Measurements from ENCODE around the gene ZNF536. TPM values are rescaled to one million over a fixed set of nuclear protein-coding genes. Genes with fewer than 3 reads are reported as not detected.

Gene ZNF536
- total RNA-seq, 3 donors from 2014 or later: 1.3 to 7.3 (median 1.3) TPM

- no peak for ATAC-seq
- Histone ChIP-seq H3K36me3 (ENCODE audit: low read depth) (no peaks in the 10 kb centered on the region), H3K9me3 (no peaks in the 10 kb centered on the region), H3K4me3 (no peak overlapping the region), H3K4me1 (ENCODE audit: low read depth) (no peaks in the 10 kb centered on the region)
- DNase-seq: no peak
- intact Hi-C loops (cut with DNase I, micrococcal nuclease): no loop called here
- TF ChIP-seq CTCF (IDR thresholded peaks at IDR 0.05): no peak
Observed at GRCh38 chr19:30367006-30367405, 5.2 kb upstream of the ZNF536 start.

DNA sequence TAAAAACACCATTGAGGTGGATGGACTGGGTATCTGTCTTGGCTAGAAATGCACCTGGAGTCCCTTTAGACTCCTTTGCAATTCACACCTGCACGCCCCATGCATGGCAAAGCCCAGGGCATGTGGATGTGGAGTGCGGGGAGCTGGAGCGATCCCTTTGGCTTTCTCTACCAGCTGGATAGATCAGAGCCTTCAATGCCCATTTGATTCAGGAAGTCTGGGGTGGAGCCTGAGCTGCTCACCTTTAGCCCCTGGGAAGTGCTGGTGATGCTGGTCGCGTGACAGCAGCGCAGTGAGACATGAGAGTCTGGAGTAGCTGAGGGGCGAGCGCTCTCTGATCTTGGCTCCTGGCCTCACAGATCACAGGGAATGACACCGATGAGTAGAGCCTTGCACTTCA is 4.8 kb upstream of the ZNF536 start:
- no peak for ATAC-seq
- Histone ChIP-seq H3K4me1 (ENCODE audit: low read depth) (no peaks in the 10 kb centered on the region), H3K4me3 (no peak overlapping the region), H3K9me3 (no peaks in the 10 kb centered on the region), H3K36me3 (ENCODE audit: low read depth) (no peaks in the 10 kb centered on the region)
- DNase-seq: no peak
- no peak for TF ChIP-seq CTCF (IDR thresholded peaks at IDR 0.05)
- intact Hi-C loops (cut with DNase I, micrococcal nuclease): no loop called here

DNA sequence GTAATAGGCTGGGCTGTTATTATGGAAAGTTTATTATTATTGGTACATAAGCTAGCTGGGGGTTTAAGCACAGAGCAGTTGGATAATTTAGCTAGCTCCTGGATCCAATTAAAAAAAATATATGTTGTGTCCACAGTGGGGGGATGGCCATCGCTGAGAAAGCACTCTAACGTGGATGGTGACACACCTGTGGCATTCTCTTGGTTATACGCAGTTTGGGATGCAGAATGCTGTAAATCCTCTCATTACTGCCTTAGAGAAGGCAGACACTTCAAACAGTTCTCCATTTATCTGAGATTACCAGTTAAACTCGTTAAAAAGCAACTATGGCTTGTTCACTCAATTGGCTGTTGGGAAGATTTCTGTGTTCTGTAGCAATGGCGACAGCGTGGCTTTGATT is 2.4 kb upstream of the ZNF536 start:
- no peak overlapping the region for H3K4me3 ChIP-seq
- ATAC-seq (no peak), DNase-seq (no peak)
- TF ChIP-seq CTCF (IDR thresholded peaks at IDR 0.05): no peak
- H3K9me3 ChIP-seq: no peaks in the 10 kb centered on the region
- no peaks in the 10 kb centered on the region for H3K4me1 ChIP-seq (ENCODE audit: low read depth)
- H3K36me3 ChIP-seq (ENCODE audit: low read depth): no peaks in the 10 kb centered on the region
- intact Hi-C loops (cut with DNase I, micrococcal nuclease): no loop called here

DNA sequence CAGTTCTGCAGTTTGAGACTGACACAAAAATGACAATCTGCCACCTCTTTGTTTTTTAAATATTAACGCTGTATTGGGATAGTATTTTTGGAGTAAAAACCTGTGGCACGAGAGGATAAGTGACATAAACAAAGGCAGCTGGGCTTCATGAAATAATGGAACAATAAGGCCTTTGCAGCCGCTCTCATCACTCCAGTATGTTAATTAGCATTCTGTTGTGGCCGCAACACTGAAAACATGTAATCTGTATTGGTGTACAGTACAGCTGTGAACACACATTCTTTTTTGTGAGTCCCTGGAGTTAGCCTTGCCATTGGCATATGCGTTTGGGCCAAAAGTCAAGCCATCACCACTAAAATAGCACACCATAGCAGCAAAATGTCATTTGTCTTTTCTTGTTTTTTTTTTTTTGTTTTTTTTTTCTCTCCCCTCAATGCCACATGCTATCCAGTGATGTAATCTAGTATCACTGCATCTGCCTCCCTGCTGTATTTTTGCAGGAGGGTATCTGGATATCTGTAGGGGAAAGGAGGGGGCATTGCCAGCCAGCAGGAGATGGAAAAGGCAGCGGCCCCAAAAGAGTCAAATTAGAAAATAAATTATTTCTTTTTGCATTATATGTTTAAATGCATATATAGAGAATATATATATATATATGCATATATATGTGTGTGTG is 885 bp upstream of the ZNF536 start:
- ATAC-seq: no peak
- Histone ChIP-seq H3K36me3 (ENCODE audit: low read depth) (no peaks in the 10 kb centered on the region), H3K4me3 (no peak overlapping the region), H3K9me3 (no peaks in the 10 kb centered on the region), H3K4me1 (ENCODE audit: low read depth) (no peaks in the 10 kb centered on the region)
- intact Hi-C loops (cut with DNase I, micrococcal nuclease): no loop called here
- no peak for TF ChIP-seq CTCF (IDR thresholded peaks at IDR 0.05)
- DNase-seq: no peak

DNA sequence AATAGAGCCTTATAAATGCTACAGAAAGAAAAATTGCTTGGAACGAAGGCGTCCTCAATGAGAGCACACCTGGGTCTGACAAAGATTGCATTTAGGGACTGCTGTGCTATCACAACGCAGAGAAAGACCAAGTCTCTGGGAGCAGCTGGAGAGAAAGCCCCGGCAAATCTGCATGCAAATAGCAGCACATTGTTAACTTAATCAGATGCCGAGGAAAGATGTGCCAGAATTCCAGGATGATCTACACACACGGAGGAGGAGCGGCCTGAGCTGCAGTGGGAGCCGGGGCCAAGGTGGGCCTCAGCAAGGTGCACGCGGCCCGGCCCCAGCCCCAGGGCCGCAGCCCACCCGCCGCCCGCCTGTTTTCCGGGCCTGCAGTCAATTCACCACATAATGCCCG is 1.4 kb downstream of the ZNF536 start:
- Histone ChIP-seq H3K4me1 (ENCODE audit: low read depth) (no peaks in the 10 kb centered on the region), H3K9me3 (no peaks in the 10 kb centered on the region), H3K4me3 (no peak overlapping the region), H3K36me3 (ENCODE audit: low read depth) (no peaks in the 10 kb centered on the region)
- TF ChIP-seq CTCF (IDR thresholded peaks at IDR 0.05): no peak
- intact Hi-C loops (cut with DNase I, micrococcal nuclease): no loop called here
- no peak for ATAC-seq
- DNase-seq: no peak

DNA sequence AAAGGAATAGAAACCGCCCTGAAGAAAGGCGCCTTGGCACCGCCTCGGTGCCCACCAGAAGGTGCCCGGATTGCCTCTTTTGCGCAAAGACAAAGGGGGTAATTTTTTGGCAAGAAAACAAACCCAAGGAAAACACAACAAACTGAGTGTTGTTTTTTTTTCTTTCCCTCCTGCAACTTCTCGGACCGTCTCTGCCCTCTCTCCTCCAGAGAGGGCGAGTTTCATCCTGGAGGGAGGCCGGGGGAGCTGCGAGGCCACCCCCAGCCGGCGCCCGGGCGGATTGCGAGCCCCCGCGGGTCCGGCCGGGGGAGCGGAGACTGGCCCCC is 2.3 kb downstream of the ZNF536 start:
- DNase-seq (no peak), ATAC-seq (no peak)
- H3K36me3 ChIP-seq (ENCODE audit: low read depth): no peaks in the 10 kb centered on the region
- no peak overlapping the region for H3K4me3 ChIP-seq
- no peak for TF ChIP-seq CTCF (IDR thresholded peaks at IDR 0.05)
- H3K9me3 ChIP-seq: no peaks in the 10 kb centered on the region
- no peaks in the 10 kb centered on the region for H3K4me1 ChIP-seq (ENCODE audit: low read depth)
- intact Hi-C loops (cut with DNase I, micrococcal nuclease): no loop called here

Data from mucosa of descending colon (tissue), 3 donors.